GM19463 (cell line): ENCODE results near the gene KMT5C.

Experiments
- ATAC-seq: cut with Tn5 transposase; IDR thresholded peaks from one replicate; pipeline ENCODE4 v1.9.1; 2021; ENCODE audit warnings: mild to moderate bottlenecking, moderate library complexity; ENCODE audit not compliant: unreplicated experiment

The KMT5C gene

DNA sequence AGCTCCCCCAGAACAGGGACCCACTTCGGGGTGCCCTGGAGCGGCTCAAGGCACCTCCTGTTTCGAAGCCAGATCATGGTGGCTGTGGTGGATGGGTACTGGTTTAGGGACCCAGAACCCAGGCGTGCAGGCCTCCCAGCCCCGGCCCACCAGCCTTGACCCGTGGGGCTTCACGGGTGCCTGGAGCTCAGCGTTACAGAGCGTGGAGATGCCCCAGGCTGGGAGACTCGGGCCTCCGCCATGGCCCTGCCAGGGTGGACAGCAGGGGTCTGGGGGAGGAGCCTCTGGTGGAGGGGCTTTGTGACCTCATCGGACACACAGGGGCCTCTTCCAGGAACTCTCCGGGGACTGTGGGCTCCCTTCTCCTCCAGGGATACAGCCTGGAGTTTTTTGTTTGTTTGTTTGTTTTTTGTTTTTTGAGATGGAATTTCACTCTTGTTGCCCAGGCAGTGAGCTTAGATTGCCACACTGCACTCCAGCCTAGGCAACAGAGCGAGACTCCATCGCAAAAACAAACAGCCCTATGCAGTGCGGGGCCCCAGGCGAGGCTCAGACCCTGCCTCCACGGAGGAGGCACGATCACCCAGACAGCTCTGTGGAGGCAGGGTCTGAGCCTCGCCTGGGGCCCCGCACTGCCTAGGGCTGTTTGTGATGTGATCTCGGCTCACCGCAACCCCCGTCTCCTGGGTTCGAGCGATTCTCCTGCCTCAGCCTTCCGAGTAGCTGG is 23.5 kb downstream of the KMT5C start, which contains the start of gene GARIN5B:
Gene GARIN5B (minus strand): TSS at position 271 of the 727 bp plus-strand sequence. CDS start 194 bp downstream, at position 77.
- ATAC-seq = no peak

DNA sequence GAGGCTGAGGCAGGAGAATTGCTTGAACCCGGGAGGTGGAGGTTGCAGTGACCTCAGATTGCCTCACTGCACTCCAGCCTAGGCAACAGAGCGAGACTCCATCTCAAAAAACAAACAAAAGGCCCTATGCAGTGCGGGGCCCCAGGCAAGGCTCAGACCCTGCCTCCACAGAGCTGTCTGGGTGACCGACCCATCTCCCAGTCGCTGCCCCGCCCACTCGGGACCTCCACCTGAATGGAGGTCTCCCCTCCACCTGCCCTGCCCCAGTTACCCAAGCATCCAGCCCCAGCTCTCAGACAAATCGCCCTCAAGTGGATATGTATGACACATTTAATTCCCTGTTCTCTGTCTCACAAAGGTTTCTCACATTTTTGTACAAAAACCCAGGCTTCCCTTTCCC is 25.6 kb downstream of the KMT5C start:
- ATAC-seq = no peak

DNA sequence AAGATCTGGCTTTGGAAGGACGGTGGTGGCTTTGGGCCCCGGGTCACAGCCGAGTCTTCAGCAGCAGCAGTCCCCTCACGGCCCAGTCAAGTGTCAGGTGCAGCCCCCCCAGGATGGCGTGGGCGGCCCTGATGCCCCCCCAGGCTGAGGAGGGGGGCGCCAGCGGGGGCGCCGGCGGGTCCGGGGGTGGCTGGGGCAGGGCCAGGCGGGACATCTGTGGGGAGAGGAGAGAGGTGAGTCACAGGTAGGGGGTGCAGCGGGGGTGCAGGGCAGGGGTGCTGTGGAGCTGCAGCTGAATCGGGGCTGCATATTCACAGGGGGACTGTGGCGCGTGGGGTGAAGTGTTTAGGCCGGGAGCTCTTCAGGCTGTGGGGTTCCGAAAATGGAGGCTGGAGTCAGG is 26.3 kb downstream of the KMT5C start:
- ATAC-seq = no peak

DNA sequence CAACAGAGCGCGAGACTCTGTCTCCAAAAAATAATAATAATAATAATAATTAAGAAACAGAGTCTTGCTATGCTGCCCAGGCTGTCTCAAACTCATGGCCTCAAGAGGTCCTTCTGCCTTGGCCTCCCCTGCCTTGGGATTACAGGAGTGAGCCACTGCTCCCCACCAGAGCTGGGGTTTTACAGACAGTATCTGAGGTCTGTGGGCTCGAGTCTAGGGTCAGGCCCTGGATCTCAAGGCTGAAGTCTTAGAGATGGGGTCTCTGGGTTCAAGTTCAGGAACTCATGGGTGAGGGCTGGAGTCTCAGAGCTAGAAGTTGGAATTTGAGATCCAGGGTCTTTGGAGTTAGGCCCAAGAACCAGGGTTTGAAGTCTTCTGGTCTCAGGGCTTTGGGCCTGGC is 27.1 kb downstream of the KMT5C start:
- no peak for ATAC-seq

DNA sequence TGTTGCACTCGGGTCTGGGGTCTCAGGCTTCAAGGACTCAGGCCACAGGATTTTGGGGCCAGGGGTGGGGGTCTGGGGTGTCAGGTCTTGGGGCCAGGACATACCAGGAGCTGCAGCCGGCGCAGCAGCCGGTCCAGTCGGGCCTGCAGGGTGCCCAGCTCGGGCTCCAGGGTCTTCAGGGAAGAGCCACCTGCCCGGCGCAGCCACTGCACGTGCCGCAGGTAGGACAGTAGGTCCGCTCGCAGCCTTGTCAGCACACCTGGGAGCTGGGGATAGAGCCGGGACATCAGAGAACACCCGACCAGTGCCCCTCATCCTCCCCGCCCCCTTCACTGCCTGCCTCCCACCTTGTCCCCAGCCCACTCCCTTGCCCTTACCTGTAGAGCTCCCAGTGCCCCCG is 28.4 kb downstream of the KMT5C start:
- ATAC-seq = no peak

DNA sequence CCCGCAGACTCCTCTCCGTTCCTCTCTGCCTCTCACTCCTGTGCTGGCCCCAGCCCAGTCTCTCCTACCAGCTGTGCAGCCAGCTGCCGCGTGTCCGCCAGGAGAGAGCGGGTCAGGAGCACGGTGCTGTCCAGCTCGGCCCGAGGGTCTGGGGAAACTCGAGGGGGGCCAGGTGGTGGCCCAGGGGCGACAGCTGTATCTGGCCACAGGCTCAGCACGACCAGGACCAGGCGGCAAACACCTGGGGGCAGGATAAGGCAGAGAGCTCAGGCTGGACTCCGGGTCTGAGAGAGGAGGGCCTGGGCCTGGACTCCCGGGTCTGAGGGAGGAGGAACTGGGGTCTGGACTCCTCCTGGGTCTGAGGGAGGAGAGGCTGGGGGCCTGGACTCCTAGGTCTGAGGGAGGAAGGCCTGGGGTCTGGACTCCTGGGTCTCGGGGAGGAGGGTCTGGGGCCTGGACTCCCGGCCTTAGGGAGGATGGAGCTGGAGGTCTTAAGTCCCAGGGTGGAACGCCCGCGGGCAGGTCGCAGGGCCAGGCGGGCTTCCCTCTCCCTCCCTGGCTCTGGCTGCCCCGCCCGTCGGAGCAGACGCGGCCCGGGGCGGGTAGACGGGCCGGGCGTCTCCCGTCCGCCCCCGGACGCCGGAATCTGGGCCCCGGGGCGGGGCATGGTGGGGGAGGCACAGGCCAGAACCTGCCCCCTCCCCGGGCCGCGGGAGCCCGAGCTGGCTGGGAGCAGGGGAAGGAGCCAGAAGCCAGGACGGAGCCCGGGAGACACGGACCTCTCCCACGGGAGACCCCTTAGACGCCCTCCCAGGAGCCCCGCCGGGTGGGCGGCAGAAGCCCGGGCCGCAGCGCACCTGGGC is 29.3 kb downstream of the KMT5C start:
- ATAC-seq = no peak

DNA sequence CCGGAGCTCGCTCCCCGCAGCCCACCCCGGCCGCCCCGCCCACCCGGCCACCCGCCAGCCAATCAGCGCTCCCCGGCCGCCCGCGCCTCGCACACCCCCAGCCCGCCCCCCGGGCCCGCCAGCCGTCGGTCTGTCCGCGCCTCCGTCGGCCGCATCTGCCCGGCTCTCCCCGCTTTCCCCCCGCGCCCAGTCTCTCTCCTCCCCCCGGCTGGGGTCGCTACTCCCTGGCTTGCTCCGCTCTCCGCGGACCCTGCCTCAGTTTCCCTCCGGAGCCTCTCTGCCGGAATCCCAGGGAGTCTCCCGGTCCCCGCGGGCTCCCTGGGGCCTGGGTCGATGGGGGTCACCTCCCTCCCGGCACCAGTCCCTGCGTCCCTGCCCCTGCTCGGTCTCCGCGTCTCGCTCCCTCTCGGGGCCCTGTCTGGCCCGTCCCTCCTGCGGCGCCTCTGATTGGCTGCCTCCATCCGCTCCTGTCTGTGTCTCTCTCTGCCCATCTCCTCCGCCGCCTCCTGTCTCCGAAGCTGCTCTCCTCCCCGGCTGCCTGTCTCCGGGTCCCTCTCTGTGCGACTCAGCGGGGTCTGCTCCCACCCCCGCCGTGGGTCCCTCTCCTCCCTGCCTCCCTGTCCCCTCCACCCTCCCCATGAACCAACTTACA is 30.1 kb downstream of the KMT5C start:
- ATAC-seq = no peak

DNA sequence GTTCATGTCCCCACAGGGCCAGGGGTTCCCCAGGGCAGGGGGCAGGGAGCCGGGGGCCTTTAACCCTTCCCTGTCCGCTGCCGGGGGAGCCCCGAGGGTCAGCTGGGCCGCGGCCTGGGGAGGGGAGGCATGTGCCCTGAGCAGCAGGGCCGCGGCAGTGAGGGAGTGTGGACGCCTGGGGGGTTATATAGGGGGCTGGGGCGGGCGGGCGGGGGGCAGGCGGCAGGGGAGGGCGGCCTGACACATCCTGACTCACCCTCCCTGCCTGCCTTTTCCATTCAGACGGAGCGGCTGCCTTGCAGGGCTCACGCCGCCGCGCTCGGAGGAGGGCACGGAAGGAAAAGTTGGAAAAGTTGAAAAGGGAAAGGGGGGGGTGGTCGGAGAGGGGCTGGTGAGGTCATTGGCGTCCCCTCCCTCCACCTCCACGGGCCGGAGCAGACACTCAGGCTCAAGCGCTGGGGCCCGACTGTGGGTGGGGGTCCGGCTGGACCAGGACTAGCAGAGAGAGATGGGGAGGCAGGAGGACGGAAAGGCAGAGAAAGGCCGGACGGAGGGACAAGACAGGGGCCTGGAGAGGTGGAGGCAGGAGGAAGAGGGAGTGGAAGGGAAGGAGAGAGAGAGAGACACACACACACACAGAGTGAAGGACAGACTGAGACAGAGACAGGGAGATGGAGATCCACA is 30.8 kb downstream of the KMT5C start, which contains the start of gene IL11:
Gene IL11 (minus strand): TSS at position 159 of the 684 bp plus-strand sequence. CDS start 153 bp downstream, at position 6.
- no peak for ATAC-seq

DNA sequence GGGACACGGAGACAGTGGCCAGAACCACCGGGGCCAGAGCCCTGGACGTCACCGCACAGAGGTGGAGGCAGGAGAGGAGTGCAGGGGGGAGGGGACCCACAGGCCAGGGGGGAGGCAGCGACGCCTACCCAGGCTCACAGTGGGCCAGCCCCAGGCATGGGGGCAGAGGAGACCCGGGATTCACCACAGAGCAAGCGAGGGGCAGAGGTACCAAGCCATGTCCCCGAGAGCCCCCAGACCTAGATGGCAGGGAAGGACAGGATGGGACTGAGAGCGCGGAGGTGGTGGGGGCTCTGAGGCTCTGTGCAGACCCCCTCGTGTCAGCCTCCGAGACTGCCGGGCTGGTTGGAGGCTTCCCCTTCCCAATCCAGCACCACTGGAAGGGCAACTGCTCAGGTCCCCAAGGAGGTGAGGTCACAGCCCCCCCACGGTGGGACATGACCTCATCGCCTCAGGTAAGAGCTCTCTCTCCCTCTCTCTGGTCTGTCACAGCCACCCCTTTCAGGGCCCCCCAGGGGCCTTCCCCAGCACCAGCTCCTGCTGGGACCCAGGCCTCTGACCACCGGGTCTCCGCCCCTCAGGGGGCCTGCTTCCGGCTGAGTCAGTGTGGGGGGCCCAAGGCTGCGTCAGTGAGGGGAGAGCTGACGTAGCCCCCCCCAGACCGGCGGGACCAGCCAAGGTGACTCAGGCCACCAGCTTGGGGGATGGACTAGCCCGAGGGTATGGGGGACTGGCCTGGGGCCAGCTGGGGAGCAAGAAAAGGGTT is 32.8 kb downstream of the KMT5C start:
- ATAC-seq = no peak

DNA sequence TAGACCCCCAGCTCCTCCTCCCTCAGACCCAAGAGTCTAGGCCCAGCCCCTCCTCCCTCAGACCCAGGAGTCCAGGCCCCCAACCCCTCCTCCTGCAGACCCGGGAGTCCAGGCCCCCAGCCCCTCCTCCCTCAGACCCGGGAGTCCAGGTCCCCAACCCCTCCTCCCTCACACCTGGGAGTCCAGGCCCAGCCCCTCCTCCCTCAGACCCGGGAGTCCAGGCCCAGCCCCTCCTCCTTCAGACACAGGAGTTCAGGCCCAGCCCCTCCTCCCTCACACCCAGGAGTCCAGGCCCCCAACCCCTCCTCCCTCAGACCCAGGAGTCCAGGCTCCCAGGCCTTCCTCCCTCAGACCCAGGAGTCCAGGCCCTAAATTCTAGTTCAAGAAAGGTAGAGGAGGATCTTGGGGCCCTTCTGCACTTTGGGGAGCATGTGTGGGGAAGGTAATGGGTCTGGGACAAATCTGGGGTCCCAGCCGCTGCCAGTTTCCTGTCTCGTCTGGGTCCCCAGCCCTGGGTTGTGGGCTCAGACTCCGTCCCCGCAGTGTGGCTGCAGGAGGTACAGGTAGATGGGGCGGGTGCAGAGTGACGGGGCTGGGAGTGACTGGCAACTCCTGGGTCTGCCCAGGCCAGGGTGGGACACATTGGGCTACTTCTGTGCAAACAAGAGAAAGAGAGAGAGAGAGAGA is 33.8 kb downstream of the KMT5C start:
- ATAC-seq = no peak

DNA sequence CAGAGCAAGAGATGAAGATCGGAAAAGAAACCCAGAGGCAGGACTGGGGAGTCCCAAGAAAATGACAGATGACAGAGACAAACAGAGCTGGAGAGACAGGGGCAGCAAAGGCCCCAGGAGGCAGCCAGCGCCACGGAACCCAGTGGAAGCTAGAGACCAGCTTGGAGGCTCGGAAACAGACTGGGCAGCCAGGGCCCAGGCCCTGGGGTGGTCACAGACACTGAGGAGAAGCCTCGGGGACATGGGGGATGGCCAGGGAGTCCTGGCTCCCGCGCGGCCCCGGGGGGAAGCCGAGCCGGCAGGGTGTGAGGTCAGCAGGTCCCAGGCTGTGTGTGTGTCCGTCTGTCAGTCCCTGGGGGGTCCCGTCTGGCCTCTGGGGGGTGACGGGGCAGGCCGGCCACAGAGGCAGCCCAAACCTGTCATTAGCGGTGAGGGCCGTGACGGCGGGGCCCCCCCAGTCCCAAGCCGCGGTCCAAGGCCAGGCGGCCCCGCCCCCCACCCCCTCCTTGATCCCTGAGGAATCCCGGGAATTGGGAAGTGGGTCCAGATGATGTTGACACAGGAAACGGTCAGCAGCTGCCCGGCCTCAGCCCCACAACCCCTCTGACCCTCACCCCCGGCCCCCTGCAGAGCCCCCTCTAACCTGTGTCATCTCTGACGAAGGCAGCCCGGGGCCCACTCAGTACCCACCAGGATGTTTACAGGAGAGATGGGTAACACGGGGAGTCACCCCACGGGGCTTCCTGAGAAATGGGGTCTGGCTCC is 34.5 kb downstream of the KMT5C start:
- no peak for ATAC-seq

DNA sequence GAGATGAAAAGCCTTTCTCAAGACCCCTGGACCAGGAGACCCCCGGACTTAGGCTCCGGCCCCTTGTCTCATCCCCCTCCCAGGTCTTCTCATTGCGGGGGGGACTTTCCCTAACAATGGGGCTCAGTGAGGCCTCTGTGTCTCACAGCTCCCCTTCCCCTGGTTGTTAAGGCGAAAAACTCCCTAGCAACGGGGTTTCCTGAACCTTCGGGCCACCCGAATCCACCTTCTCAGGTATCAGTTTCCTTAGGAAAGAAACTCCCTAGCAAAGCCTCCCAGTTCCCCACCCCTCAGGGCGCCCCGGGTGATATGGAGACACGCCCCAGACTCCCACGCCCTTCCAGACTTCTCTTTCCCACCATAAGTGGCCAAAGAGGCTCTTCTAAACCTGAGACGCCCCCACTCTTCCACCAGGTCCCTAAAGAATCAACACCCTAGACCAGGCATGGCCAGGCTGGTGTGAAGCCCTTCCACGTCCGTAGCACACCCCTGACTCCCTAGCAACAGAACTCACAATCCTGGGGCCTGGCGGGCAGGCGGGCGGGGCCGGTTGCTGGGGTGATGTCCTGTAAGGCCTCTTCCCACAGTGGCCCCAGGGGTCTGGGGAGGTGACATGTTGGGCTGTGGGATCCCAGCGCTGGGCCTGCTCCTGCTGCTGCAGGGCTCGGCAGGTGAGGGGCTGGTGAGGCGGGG is 36.7 kb downstream of the KMT5C start, which contains the start of gene TMEM190:
Gene TMEM190 (plus strand): TSS at position 586 of the 693 bp plus-strand sequence. CDS start 28 bp downstream, at position 614.
- no peak for ATAC-seq

DNA sequence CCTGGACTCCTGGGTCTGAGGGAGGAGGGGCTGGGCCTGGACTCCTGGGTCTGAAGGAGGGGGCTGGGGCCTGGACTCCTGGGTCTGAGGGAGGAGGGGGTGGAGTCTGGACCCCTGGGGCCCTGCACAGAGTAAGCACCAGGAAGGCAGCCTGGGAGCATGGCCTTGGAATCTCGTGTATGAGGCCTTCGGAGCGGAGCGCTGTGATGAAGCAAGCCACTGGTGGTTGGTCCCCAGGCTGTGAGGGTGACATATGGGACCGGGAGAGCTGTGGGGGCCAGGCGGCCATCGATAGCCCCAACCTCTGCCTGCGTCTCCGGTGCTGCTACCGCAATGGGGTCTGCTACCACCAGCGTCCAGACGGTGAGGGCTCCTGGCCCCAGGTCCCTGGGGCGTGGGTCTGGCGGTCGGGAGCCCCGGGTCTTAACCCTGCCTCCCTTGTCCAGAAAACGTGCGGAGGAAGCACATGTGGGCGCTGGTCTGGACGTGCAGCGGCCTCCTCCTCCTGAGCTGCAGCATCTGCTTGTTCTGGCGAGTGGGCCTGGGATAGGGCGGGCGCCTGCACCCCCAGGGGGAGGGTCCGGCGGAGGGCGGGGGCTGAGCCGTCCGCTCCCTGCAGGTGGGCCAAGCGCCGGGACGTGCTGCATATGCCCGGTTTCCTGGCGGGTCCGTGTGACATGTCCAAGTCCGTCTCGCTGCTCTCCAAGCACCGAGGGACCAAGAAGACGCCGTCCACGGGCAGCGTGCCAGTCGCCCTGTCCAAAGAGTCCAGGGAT is 37.9 kb downstream of the KMT5C start:
- ATAC-seq = no peak

DNA sequence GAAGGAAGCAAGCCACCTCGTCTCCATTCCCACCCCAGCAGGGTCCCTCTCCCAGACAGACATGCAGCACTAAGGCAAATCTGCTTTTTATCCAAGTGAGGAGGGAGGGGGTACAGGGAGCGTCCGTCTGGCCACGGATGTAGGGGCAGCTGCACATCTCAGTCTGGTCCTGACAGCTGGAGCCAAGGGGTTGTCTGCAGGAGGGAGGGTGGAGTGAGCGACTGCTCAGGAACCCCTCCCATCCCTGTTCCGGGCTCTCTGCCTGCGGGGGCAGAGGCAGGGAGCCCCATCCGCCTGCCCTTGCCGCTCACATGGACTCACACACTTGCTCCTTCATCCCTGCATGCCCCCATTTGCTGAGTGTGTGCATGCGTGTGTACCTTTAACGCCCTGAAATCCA is 39.5 kb downstream of the KMT5C start:
- no peak for ATAC-seq

DNA sequence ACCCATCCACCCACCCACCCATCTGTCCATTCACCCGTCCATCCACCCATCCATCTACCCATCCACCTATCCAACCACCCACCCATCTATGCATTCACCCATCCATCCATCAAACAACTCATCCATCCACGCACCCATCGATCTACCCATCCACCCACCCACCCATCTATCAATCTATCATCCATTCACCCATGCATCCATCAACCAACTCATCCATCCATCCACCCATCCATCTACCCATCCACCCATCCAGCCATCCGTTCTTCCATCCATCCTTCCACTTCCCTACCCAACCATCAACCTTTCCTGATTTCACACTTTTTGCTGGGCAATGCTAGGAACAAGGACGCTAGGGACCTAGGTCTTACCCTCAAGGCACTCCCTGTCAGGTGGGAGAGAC is 42.3 kb downstream of the KMT5C start:
- no peak for ATAC-seq

DNA sequence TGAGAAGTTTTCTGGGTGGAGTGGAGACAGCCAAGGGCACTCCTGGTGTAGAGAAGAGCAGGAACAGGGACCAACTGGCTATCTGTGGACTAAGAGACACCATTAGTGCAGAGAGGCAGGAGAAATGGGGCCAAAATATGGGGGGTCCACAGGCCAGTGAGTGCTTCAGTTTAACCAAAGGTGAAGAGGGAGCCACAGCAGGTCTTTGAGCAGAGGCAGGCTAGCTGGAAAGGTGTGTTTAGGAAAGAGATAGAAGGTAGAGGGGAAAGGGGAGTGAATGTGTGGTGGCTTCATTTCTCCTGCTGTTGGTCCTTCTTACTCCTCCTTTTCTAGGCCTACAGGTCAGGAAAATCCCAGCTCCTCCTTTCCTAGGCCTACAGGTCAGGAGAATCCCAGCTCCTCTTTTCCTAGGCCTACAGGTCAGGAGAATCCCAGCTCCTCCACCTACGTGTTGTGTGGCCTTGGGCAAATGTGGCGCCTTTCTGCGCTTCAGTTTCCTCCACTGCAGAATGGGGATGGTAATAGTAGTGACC is 42.9 kb downstream of the KMT5C start:
- no peak for ATAC-seq
